GM19452 (cell line): ENCODE measurements around the gene TNRC6C.
"Not testable (repeated sequence)": the region's sequence is repeated elsewhere in the genome, so short reads cannot be mapped to it uniquely, and the experiment has no call there.

Source experiments
- ATAC-seq: cut with Tn5 transposase; IDR thresholded peaks from one replicate; pipeline ENCODE4 v1.9.1; 2021; ENCODE audit not compliant: unreplicated experiment

TNRC6C gene

DNA sequence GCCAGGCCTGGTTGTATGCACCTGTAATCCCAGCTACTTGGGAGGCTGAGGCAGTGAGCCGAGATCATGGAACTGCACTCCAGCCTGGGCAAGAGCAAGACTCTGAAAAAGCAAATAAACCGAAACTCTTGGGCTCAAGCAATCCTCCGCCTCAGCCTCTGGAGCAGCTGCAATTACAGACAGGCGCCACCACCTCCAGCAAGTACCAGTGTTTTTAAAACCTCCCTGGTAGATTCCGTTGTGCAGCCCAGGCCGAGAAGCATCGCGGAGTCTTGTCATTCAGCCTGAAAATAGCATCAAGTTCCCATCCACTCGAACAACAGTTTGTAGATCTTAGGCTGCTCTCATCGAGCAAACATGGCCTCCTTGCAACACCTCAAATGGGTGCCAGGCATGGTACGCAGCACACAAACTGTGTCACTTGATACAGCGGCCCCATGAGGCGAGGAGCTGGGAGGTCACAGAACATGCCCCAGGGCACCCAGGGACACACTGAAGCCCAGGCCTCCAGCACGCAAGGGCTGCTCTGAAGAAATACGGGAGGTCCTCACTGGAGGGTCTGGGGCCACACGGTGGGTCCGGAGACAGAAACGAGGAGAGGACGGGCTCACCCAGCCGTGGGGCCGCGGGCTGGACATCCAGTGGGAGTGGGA lies 152.0 kb downstream of the TNRC6C start:
- ATAC-seq: no peak

DNA sequence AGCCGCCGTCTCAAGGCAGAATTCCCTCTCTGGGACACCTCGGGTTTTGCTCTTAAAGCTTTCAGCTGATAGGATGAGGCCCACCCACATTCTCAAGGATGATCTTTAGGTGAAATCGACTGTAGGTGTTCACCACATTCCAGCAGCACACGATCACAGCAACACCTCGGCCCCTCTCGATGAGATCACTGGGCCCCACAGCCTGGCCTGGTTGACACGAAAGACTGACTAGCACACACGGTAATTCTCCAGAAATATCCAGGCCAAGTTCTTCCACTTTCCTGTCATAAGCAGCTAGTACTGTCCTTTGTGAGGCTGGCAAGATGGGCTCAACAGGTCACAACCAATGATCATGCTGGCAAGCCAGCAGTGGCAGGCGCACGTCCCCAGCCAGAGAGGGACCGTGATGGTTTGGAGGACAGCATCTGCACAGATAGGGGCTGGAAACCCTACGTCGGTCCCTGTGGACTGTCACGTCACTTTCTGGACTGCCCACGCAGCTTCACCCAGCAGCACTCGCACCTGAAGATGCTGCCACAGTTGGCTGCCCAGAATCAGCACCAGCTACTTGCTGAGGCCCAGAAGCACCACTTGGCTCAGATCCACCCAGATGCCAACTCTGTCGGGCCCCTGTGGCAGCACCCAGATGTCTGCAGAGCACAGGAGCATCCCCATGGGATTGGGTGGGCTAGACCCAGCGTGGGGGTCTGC lies 152.7 kb downstream of the TNRC6C start:
- no peak for ATAC-seq

- no peak for ATAC-seq
Measured at GRCh38 chr17:78111727-78112517, 153.4 kb downstream of the TNRC6C start.

DNA sequence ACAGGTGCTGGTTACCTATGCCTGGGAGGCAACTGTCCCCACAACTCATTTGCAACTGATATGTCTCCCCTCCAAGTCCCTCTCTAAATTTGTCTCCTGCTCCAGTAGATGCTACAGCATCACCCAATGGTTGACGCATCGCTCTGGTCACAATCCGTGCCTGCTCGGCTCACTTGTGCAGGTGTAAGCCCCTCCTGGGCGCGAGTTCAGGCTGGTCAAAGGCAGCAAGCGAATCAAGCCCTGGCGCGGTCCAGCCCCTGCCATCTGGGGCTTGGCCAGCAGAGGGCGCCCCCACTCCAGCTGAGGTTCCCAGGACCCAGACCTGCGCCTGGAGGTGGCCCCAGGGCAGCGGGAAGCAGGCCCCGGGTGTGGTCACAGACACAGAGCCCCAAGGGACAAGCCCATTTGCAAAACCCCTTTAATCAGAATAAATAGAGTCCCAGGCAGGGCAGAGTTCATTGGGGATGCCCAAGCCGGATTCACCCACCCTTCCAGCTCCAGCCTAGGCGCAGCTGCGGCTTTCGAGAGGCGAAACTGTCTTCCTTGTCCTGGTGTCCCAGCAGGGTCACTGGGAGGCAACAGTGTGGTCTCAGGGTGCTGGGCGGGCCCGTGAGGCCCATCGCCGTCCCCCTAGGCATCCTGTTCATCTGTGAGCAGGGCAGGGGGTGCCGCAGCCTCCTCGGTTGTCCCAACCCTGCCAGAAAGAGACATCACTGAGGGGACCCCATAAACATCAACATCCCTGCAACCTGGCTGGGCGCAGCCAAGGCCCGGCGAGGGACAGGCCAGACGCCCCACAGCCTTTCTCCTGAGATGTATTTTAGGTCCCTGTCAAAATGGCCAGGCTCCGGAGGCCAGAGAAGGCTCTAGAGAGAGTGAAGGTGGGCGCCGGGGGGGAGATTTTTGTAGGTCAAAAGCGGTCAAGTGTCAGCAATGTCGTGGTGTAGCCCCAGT lies 154.3 kb downstream of the TNRC6C start:
- ATAC-seq: no peak

GRCh38 chr17:78113804-78114785 lies 155.6 kb downstream of the TNRC6C start:
- ATAC-seq: no peak

DNA sequence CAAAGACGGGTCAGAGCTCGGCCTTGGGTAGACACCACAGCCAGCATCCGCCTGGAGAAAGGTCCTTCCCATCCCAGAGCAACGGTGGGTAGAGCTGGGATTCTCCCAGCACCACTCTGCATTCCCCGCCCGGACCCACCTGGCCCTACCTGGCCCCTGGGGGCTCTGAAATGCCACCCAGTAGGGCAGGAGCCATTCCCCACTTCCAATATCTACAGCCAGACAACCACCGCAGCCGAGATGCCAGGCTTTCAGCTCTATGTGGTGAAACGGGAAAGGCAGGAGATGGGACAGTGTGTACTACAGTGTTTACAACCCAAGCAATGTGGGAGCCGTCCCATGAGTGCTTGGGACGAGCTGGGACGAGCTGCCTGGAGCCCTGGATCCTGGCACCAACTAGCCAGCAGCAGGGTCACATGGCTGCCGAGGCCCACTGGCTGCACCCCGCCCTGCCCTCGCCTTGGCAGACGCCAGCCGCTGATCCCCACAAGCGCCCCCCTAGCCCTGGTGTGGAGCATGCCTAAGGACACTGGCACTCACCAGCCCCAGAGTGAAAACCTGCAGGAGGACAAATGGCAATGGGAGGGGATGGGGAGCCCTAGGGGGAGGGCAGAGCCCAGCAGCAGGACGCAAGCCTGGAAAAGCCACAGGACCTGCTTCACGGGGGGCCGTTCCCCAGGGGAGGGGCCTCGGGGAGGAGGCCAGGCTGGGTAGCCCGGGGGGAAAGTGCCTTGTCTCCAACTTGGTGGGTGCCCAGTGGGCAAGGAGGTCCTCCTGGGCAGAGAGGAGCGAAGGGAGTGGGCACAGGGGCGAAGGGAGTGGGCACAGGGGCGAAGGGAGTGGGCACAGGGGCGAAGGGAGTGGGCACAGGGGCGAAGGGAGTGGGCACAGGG lies 156.6 kb downstream of the TNRC6C start:
- ATAC-seq: no peak

DNA sequence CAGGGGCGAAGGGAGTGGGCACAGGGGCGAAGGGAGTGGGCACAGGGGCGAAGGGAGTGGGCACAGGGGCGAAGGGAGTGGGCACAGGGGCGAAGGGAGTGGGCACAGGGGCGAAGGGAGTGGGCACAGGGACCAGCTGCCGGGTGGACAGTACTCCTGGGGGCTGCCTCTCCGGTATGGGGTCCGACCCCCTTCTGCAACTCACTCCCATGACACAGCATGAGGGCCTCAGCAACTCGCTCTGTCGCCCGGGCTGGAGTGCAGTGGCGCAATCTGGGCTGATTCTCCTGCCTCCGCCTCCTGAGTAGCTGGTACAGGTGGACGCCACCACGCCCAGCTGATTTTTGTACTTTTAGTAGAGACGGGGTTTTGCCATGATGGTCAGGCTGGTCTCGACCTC lies 157.3 kb downstream of the TNRC6C start:
- not testable (repeated sequence) for ATAC-seq

DNA sequence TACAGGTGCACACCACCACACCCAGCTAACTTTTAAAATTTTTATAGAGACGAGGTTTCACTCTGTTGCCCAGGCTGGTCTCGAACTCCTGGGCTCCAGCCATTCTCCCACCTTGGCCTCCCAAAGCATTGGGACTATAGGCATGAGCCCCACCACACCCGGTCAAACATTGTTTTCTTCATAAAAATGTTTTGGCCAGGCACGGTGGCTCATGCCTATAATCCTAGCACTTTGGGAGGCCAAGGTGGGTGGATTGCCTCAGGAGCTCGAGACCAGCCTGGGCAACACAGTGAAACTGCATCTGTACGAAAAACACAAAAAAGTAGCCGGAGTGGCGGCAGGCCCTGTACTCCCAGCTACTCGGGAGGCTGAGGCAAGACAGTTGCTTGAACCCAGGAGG lies 157.9 kb downstream of the TNRC6C start:
- no peak for ATAC-seq

DNA sequence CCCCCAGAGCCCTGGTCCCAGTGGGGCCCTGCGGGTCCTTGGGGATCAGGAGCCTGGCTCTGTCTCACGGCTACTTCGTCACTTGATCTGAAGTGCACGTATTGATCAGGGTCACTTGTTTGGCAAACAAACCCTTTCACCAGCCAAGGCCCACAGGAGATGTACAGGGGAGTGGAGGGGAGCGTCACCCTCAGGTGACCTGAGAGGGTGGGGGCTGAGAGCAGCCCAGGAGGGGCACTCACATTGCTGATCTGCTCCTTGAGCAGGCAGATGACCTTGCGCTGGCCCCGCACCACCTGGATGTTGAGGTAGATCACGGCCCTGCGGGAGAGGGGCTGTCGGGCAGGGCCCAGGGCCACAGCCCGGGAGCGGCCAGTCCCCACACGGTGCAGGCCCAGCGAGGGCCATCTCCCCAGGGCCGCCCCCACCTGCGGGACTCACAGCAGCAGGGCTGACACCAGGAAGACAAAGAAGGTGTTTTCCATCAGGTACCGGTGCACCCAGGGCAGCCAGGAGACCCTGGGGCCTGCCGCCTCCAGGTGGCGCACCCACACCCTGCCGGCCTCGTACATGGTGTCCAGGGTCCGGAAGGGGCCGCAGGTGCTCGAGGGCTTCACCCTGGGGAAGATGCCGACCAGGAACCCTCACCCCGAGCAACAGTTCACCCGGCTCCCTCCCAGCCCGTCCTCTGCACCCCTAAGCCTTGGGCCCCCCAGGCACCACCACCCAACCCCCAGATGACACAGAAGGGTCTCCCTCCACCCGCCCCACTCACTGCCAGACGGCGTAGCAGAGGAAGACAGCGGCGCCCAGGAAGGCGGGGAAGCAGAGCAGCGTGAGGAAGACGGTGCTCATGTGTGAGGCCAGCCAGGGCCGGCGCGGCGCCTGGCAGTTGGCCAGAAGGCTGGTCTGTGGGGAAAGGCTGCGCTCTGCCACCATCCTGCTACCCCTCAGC lies 158.8 kb downstream of the TNRC6C start:
- ATAC-seq: no peak

GRCh38 chr17:78118801-78119241 lies 160.3 kb downstream of the TNRC6C start:
- no peak for ATAC-seq

GRCh38 chr17:78120537-78120936 lies 162.0 kb downstream of the TNRC6C start:
- no peak for ATAC-seq

GRCh38 chr17:78120971-78121800 lies 162.7 kb downstream of the TNRC6C start:
- ATAC-seq: no peak

DNA sequence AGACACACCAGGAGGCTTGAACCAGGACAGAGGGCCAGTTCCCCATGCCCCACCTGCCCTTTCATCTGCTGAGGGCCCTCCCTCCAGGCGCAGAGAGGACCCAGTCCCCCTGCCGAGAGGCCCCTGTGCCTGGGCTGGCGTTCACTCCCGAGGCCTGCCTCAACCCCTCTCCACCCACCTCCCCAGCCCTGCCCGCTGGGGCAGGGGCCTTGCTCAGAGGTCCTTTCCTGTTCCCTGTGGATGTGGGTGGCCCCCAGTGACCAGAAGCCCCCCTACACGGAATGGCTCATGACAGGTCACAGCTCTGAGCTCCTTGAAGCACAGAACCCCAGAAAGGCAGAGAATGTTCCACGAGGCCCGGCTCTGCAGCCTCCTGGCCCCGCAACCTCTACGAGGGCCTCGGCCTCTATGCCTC lies 163.3 kb downstream of the TNRC6C start:
- no peak for ATAC-seq

GRCh38 chr17:78122216-78122930 lies 163.9 kb downstream of the TNRC6C start:
- no peak for ATAC-seq

DNA sequence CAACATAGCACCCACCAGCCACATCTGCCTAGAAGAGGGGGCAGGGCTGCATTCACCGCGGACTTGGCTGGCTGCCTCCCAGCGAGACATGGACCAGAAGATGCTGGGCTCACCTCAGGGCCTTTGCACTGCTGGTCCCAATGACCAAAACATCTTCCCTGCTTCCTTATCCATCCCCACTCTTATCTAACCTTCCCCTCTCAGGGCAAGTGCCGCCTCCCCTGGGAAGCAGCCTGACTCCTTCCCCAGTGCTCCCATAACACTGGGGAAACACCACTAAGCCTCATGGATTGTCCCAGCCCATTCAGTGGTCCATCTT lies 164.4 kb downstream of the TNRC6C start:
- ATAC-seq: no peak

- no peak for ATAC-seq
Measured at GRCh38 chr17:78123258-78123929, 164.9 kb downstream of the TNRC6C start.
